Adrenal gland (tissue), 12 donors: Measurements from ENCODE around the gene LIMS1. TPM values are rescaled to one million over a fixed set of nuclear protein-coding genes. Genes with fewer than 3 reads are reported as not detected.

Experiments used
- DNase-seq, 7 donors: peaks; one replicate each; pipeline ENCODE4 v3.0.0-alpha.2; 2019 to 2020
- H3K27ac ChIP-seq, 5 donors: fragments of 200-600 bp; sonication (generic) in 4 of 5; 1 replicate in 3 of 5; 2 replicates in 2 of 5; pipeline versions ENCODE4 v1.5.1 to v1.8.0; 2016 to 2020; ENCODE audit warnings: mild to moderate bottlenecking in 1 of 5
- H3K27me3 ChIP-seq: fragments of 200-600 bp; 2 replicates; pipeline ENCODE4 v1.8.0; 2021
- H3K36me3 ChIP-seq, 2 donors: fragments of 200-600 bp; replicated peaks in 1 of 2; 1 replicate in 1 of 2; 2 replicates in 1 of 2; pipeline versions ENCODE4 v1.5.1 to v1.8.0; 2018 to 2022
- H3K4me1 ChIP-seq, 2 donors: fragments of 200-600 bp; replicated peaks in 1 of 2; 1 replicate in 1 of 2; 2 replicates in 1 of 2; pipeline versions ENCODE4 v1.5.1 to v1.8.0; 2018 to 2021
- H3K4me3 ChIP-seq, 4 donors: fragments of 200-600 bp; sonication (generic) in 3 of 4; one replicate each; pipeline ENCODE4 v1.5.1; 2016 to 2018
- H3K9me3 ChIP-seq, 3 donors: fragments of 200-600 bp; sonication (generic) in 1 of 3; replicated peaks in 1 of 3; 1 replicate in 2 of 3; 2 replicates in 1 of 3; pipeline versions ENCODE4 v1.5.1 to v1.8.0; 2016 to 2021
- POLR2A ChIP-seq, 2 donors: fragments of 450-650 bp; IDR thresholded peaks; one replicate each; pipeline ENCODE4 v1.6.1; 2017; ENCODE audit warnings: antibody characterized with exemption in 2 of 2, mild to moderate bottlenecking in 2 of 2, moderate library complexity in 1 of 2
- WGBS, 4 donors: extraction: QIAGEN DNeasy Blood & Tissue Kit in 2 of 4; methylation state at CpG; one replicate each; pipeline versions ENCODE4 v1.1.5 to v1.1.7; 2013 to 2017; 5-methylcytosine and 5-hydroxymethylcytosine counted together
- intact Hi-C, 2 donors: fragments of 100-400 bp; cut with DNase I; formaldehyde crosslinking; loops; one replicate each; pipeline versions ENCODE4 v1.14.1 to v1.15.0; 2022 to 2023
- polyA plus RNA-seq, 3 donors: library from polyadenylated mRNA; stranded (reverse); fragments of 200-250 nt in 2 of 3; fragments of 350-450 nt in 1 of 3; fragmentation: Illumina TruSeq in 1 of 3; extraction: RNeasy Lipid Tissue Mini Kit (QIAGEN cat#74804) in 1 of 3; gene quantifications; one replicate each; pipeline ENCODE4 v1.2.3, GENCODE V29; 2013 to 2014
- total RNA-seq, 9 donors: library from RNA; depleted of rRNA in 4 of 9; stranded (reverse); fragments of >200 nt in 4 of 9; fragments of 120-200 nt in 1 of 9; fragmentation: NEBNext Ultra II Directional in 1 of 9; extraction: Animal tissue kit (Norgen Biotek cat#: 25700) in 1 of 9; gene quantifications; one replicate each; pipeline versions ENCODE4 v1.1.0 to v1.2.4, GENCODE V29; 2013 to 2023
- TF ChIP-seq, protein P1 (sequence below), 6 experiments: fragments of 450-650 bp in 4 of 6; fragments of 200-600 bp in 2 of 6; sonication (generic) in 1 of 6; IDR thresholded peaks; 1 replicate in 5 of 6; 2 replicates in 1 of 6; pipeline versions ENCODE4 v1.5.1 to v1.8.0; 2016 to 2021; ENCODE audit warnings: antibody characterized with exemption in 6 of 6, mild to moderate bottlenecking in 2 of 6, moderate library complexity in 1 of 6
- donor health status: healthy with polysubstance abuse.
- donor health status: Bipolar disorder and iron deficiency.
- donor health status: DM: yes; HTN: yes; CAD: no.
- donor health status: DM: no; HTN: no; CAD: no.
- donor health status: DM: no; HTN: no; CAD: no.
- donor health status: DM: yes; HTN: yes; CAD: no.

The LIMS1 gene
- total and polyA plus RNA-seq, 12 donors: 33.5 to 182 (median 111) TPM

GRCh38 chr2:108634576-108635160 lies 100.4 kb downstream of the LIMS1 start:
- Histone ChIP-seq H3K27ac (peak overlapping the region in 1 of 5 donors; percentile 42), H3K4me1 (peaks cover 23 to 62% of the 10 kb centered on the region in 2 donors), H3K36me3 (no peaks in the 10 kb centered on the region), H3K4me3 (no peak overlapping the region), H3K27me3 (no peaks in the 10 kb centered on the region), H3K9me3 (no peaks in the 10 kb centered on the region)
- no peak for DNase-seq
- TF ChIP-seq, protein P1, sequence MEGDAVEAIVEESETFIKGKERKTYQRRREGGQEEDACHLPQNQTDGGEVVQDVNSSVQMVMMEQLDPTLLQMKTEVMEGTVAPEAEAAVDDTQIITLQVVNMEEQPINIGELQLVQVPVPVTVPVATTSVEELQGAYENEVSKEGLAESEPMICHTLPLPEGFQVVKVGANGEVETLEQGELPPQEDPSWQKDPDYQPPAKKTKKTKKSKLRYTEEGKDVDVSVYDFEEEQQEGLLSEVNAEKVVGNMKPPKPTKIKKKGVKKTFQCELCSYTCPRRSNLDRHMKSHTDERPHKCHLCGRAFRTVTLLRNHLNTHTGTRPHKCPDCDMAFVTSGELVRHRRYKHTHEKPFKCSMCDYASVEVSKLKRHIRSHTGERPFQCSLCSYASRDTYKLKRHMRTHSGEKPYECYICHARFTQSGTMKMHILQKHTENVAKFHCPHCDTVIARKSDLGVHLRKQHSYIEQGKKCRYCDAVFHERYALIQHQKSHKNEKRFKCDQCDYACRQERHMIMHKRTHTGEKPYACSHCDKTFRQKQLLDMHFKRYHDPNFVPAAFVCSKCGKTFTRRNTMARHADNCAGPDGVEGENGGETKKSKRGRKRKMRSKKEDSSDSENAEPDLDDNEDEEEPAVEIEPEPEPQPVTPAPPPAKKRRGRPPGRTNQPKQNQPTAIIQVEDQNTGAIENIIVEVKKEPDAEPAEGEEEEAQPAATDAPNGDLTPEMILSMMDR (IDR thresholded peaks at IDR 0.05): no peak
- TF ChIP-seq POLR2A (IDR thresholded peaks at IDR 0.05): no peak
- 70 to 79% (median 76%) methylated on average over 9 to 10 of the region's 10 CpGs for WGBS, 4 donors
- intact Hi-C loops: no loop called here

DNA sequence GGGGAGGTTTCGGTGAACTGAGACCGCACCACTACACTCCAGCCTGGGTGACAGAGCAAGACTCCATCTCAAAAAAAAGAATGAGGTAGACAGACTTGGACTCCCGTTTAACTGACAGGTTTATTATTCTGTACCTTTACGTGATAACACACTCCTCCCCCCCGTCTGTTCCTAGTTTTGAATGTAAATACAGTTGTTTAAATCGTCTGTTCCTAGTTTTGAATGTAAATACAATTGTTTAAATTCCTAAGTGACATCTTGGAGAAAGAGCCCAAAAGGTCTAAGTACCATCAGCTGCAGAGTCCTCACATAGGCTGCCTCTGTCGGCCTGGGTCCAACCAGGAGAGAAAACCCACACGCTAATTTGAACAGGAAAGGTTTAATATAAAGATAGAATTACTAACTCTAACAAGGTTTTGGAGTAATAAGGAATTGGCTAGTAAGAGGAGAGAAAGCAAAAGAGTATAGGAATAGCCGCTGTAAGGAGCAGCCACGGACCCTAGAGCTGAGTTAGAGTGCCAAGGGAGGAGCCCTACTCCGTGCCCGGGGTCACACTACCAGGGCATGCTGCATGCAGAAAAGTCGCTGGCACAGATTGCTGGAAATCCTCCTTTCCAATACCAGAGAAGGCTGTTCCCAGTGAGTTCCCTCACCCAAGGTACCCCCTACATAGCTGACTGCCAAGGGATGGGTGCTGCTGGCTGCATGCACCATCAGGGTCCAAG lies 101.5 kb downstream of the LIMS1 start:
- Histone ChIP-seq H3K4me3 (no peak overlapping the region), H3K4me1 (peaks cover 31 to 72% of the 10 kb centered on the region in 2 donors), H3K36me3 (no peaks in the 10 kb centered on the region), H3K27me3 (no peaks in the 10 kb centered on the region), H3K27ac (peak overlapping the region in 2 of 5 donors; percentile 80), H3K9me3 (no peaks in the 10 kb centered on the region)
- no peak for DNase-seq
- intact Hi-C loops: no loop called here
- TF ChIP-seq, protein P1 (IDR thresholded peaks at IDR 0.05): no peak
- no peak for TF ChIP-seq POLR2A (IDR thresholded peaks at IDR 0.05)
- WGBS, 4 donors: 70 to 77% (median 73%) methylated on average over 13 of the region's 13 CpGs

- DNase-seq: peak; percentile 73 to 90 (median 86)
- Histone ChIP-seq H3K36me3 (no peaks in the 10 kb centered on the region), H3K9me3 (no peaks in the 10 kb centered on the region), H3K27me3 (no peaks in the 10 kb centered on the region), H3K4me1 (peaks cover 33 to 80% of the 10 kb centered on the region in 2 donors), H3K27ac (peak overlapping the region; percentile 60 to 80 (median 77)), H3K4me3 (no peak overlapping the region)
- WGBS, 4 donors: 1 to 5% (median 2%) methylated on average over 4 of the region's 4 CpGs
- TF ChIP-seq POLR2A (IDR thresholded peaks at IDR 0.05): peak in 1 of 2 donors; percentile 50
- TF ChIP-seq, protein P1 (IDR thresholded peaks at IDR 0.05): no peak
- intact Hi-C loops: no loop called here
Measured at GRCh38 chr2:108637304-108637669, 103.0 kb downstream of the LIMS1 start.

DNA sequence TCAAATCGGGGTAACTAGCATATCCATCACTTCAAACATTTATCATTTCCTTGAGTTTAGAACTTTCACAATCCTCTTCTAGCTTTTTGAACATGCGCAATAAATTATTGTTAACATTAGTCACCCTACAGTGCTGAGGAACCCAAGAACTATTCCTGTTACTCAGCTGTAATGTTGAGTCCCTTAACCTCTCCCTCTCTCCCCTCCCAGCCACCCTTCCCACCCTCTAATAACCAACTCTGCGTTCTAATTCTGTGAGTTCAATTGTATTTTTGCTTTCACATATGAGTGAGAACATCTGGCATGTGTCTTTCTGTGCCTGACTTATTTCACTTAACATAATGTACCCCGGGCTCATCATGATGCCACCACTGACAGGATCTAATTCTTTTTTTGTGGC lies 106.5 kb downstream of the LIMS1 start:
- Histone ChIP-seq H3K36me3 (no peaks in the 10 kb centered on the region), H3K27me3 (no peaks in the 10 kb centered on the region), H3K27ac (peak overlapping the region in 4 of 5 donors; percentile 13 to 57 (median 32)), H3K9me3 (no peaks in the 10 kb centered on the region), H3K4me1 (peaks cover 33 to 55% of the 10 kb centered on the region in 2 donors), H3K4me3 (no peak overlapping the region)
- no peak for DNase-seq
- WGBS, 4 donors: 48 to 63% (median 54%) methylated on average over 4 of the region's 4 CpGs
- TF ChIP-seq, protein P1 (IDR thresholded peaks at IDR 0.05): no peak
- TF ChIP-seq POLR2A (IDR thresholded peaks at IDR 0.05): no peak
- intact Hi-C loops: no loop called here
